ENCODE measurements around the gene GSN.
"Not testable (repeated sequence)": the region's sequence is repeated elsewhere in the genome, so short reads cannot be mapped to it uniquely, and the experiment has no call there.

Gene GSN

DNA sequence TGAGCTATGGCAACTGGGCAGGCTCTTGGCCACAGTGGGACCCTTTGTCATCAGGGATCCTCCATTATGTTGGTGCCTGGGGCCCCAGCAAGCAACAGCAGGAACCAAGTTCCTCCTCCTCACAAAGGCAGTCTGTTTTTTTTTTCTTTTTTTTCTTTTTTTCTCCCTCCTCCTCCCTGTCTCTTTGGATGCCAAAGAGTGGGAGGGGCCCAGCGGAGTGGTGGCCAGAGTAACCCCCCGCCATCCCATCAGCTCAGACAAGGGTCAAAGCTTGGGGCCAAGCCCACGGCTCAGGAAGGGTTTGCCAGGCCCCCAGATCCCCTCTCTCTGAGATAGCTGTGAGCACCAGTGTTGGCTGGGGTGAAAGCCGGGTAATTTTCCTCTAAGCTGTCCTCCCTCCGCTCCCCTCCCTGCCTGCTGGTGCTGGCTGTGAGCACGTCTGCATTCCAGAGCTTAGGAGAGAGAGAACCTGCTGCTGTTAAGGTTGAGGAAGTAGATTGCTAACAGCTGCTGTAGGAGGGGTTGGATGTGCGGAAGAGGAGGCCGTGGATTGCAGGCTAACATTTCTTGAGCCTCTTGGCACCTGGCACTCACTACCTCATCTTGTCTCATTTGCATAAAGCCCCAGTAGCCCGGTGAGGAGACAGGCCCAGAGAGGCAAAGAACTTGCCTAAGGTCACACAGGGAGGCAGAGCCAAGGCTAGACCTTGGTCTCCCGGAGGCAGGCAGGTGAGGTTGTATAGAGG is 21.2 kb downstream of the GSN start:
- no peak for FAIRE-seq

DNA sequence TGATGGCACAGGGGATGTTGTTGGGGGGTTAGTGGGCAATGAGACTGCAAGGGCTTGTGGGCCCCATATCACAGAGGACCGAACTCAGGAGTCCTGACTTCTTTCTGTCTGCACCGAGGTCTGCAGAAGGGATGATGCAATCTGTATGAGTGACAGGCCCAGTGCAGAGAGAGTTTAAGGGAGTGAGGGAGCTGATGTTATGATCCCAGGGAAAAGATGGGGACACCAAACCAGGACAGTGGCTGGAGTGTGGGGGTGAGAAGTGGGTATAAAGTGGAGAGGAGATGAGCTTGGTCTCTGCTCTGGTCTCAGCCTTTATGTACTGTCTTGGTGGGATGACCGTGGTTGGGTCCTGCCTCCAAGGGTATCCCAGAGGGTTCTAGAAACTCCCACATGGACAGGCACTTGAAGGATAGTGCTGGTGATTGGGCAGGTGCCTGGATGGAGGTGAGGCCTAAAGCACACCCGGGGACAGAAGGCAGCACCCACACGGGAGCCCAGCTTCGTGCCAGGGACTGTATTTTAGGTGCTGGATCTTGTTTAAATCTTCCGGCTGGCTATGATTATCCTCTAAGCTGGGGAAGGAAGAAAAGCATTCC is 21.9 kb downstream of the GSN start:
- FAIRE-seq = no peak

- not testable (repeated sequence) for FAIRE-seq
Observed at GRCh38 chr9:121291536-121291935, 23.6 kb downstream of the GSN start.

DNA sequence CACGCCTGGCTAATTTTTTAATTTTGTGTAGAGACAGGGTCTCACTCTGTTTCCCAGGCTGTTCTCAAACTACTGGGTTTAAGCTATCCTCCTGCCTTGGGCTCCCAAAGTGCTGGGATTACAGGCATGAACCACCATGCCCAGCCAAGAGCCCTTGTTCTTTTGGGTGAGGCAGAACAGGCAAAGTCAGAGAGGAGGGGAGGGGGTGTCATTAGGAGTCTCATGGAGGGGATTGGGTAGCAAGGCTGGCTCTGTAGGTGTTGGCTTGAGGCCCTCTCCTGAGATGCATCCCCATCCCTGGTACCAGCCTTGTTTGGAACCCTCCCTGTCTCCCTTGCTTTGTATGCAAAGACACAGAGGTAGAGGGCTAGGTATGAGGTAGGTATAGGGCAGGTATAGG is 24.1 kb downstream of the GSN start:
- FAIRE-seq = no peak

DNA sequence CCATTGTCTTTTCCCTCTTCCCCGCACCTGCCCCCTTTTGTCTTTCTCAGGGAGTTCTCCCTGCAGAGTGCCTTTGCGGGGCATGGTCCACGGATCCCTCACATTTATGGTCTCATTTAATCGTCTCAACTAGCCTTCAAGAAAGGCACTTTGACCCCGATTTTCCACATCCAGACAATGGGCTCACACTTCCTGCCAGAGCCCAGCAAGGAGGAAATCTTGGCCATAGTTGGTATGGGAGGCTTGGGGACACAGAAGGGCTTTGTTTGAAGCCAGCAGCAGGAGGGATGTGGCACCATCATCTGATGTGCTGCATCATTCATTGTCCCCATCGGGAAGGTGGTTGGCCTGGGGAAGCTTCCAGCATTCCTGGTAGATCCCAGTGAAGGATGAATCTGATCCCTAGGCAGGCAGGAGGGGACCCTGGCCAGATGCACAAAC is 24.9 kb downstream of the GSN start:
- no peak for FAIRE-seq

GRCh38 chr9:121294151-121294743 is 26.3 kb downstream of the GSN start:
- FAIRE-seq = no peak

DNA sequence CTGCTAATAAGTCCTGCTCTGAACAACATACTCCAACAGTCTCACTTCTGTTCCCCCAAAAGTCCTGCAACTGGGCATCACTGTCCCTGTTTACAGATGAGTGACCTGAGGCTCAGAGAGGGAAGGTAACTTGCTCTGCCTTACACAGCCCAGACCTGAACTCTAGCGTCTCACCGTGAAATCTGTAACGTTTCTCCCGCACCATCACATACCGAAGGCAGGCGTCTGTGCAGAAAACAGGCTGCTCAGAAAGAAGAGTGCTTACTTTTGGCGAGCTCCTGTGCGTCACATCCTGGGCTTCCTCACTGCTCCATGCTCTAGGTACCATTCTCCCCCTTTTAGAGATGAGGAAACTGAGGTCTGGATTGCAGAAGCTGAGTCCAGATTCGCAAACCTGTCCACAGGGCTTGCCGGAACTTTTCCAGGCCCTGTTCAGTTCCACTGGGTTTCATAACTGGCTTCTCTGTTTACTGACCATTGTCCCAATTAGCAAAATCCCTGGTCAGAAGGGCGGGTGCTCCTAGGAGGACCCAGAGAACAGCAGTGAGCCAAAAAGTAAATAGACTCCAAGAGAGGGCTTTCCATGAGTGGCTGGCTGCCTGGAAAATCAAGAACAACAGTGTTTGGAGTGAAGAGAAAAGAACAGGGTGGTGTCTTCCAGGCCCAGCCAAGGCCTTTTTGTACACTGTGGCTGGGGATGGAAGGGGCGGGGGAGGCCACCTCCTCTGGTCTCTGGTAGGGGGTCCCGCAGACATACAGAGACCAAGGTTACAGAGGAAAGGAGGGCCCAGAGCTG is 27.1 kb downstream of the GSN start:
- FAIRE-seq = no peak

DNA sequence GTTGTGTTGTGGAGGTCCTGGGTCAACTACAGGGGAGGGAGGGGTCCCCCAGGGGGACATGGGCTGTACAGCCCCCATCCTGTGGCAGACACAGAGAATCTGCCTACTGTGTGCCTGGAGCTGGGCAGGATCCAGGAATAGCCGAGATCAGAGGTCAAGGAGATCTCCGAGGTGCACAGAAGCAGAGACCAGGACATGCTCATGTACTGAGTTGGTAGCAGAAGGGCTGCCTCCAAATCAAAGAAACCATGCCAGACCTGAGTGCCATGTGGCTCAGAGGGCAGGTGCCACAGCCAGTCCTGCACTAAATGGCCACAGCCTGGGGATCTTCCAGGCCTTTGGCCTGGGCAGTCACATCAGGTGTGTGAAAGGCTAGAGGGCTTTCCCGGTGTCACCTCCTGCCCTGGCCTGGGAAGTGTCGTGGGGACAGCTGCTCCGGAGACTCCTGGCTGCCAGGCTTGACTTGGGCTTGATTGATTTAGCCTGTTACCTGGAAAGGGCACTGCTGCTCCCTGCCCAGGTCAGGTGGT is 27.8 kb downstream of the GSN start:
- no peak for FAIRE-seq

DNA sequence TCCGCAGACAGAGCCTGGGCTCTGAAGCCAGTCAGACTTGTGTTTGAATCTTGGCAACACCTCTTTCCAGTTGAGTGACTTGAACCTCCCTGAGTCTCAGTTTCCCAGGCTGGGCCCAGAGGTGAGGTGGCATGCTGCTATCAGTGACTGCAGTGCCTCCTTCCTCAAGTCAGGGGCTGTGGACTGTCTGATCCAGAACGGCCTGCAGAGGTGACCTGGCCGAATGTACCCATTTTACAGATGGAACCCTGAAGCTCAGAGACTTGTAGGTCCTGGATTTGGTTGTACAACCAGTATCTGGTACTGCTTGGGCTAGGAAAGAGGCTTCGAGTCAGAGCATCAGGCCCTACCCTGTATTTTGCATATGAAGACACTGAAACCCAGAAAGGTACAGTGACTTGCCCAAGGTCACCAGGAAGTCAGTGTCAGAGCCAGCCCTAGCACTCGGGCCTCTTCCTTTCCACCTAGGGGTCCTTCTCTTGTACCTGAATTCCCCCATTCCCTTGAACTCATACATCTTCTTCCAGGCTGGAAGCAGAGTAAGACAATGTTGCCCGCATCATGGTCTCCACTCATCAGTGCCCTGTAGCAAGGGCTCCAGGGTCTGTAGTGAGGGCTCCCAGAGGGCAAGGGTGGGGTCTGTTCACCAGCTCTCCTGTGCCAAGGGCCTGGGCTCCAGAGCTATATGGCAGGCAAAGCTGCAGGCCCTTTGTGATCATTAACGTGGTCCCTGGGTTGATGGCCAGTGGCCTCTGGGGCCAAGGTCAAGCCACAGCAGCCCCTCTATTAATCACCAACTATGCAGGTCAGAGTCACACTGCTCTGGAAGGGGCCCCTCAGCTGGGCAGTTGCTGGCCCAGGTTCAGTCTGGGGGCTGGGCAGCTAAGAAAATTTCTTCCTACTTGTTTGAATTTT is 28.5 kb downstream of the GSN start:
- FAIRE-seq = no peak

- no peak for FAIRE-seq
Observed at GRCh38 chr9:121297389-121297788, 29.4 kb downstream of the GSN start.

DNA sequence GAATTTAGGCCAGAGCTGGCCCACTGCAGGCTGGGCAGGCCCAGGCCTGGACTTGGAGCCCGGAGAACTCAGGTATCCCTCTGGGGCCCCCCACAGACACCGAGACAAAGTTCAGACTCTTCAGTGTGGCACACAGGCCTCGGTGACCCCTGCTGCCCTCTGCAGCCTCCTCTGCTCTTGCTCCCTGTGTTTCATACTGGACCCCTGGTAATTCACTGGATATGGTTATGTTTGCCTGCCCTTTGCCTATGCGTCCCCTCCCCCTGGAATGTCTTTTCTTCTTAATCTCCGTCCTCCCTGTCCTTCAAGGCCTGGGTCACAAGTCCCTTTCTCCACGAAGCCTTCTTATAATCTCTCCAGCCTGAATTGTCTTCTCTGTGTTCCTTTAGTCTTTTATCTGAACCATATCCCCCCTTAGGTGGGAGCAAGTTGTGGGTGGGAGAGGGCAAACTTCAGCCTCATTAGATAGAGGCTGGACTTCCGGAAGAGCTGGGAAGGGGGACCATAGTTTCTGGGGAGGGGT is 30.1 kb downstream of the GSN start:
- FAIRE-seq = no peak

DNA sequence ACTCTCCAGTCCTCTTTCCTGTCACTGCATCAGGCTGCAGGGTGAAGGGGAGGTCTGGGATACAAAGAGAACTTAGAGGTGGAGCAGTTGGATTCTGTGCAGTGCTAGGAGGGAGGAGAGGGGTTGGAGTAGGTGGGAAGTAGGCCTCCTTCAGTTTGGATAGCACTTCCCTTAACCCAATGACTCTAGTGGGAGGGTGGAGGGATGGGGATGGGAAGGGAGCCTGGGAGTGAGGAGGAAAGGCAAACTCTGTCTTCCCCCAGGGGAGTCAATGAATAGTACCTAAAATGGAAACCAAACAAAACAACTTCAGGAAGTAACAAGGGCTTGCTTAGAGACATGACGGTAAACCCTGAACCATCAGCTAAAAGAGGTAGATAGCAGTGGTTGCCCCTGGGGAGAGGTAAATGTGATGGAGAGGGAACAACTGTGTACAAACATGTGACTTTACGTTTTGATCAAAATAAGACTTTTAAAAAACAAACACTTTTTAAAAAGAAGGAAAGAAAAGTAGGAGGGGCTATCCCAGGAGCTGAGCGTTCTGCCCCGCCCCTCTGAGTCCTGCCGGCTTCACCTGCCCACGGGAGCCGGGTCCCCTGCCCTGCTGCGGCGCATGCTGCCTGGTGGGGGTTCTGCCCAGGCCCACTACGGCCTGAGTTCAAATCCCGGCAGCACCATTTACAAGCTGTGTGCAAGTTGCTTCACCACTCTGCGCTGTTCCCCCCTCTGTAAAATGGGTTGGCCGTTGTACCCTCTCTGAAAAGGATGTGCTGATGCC is 30.9 kb downstream of the GSN start:
- FAIRE-seq = no peak

DNA sequence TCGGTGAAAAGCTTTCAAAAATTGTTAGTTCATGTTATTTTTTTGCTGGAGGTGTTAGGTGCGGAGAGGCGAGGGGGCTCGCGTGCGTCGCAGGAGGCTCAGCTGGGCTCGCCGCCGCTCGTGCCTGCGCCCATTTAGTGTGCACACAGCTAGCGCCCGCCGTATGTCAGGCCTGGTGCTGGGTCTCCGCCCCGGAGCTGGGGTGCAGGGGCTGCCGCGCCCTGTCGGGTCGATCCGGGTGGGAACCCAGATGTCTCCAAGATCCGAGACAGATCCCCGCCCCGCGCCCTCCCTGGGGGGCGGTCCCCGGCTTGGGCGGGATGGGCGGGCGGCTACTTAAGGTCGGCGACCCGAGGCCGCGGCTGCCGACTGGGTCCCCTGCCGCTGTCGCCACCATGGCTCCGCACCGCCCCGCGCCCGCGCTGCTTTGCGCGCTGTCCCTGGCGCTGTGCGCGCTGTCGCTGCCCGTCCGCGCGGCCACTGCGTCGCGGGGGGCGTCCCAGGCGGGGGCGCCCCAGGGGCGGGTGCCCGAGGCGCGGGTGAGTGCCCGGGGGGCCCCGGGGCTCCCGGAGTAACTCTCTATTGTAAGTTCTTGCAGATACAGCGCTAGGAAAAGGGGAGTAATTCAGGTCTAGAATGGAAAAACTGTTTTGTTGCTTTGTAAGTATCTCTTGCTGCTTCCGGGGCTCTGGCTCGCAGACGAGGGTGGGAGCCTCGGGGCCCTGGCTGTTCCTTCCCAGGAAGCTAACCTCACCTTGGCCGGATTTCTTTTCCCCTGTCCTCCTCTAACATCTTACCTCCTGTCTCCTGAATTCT is 31.7 kb downstream of the GSN start:
- FAIRE-seq = no peak

GRCh38 chr9:121300283-121301119 is 32.5 kb downstream of the GSN start:
- FAIRE-seq = no peak

- FAIRE-seq = no peak
Observed at GRCh38 chr9:121301881-121302286, 33.9 kb downstream of the GSN start.

DNA sequence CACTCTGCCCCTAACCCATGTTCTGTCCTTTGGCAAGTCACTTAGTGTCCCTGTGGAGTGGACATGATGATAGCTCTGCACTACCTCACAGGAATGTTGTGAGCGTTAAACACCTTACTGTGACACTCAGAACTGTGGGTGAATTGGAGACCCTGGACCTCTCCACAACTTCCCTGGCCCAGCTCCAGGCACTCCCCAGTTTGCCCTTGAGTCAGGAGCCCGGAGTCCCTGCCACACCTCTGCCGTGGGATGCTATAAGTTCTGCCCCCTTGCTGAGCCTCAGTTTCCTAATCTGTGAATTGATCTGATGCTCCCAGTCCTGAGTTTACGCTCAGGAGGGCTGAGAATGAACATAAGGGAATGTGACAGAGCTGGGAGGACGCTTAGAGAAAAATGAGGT is 34.4 kb downstream of the GSN start:
- no peak for FAIRE-seq

DNA sequence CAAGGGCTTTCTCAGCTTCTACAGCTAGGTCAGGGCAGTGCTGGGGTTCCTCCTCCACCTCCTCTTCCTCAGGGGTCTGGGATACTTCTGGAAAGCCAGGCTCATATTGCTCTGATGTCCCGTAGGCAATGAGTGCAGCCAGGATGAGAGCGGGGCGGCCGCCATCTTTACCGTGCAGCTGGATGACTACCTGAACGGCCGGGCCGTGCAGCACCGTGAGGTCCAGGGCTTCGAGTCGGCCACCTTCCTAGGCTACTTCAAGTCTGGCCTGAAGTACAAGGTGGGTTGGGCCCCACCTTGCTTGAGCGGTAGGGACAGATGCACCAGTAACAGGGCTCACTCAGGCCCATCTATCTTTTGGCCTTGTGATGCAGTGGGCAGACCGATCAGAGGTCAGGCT is 34.8 kb downstream of the GSN start:
- no peak for FAIRE-seq

- no peak for FAIRE-seq
Observed at GRCh38 chr9:121303456-121304451, 35.8 kb downstream of the GSN start.
